ENCODE measurements around the gene PFN3. TPM values are rescaled to one million over a fixed set of nuclear protein-coding genes. Genes with fewer than 3 reads are reported as not detected.

Gene PFN3
- total RNA-seq, 2 experiments from 2014 or later, result not detected

DNA sequence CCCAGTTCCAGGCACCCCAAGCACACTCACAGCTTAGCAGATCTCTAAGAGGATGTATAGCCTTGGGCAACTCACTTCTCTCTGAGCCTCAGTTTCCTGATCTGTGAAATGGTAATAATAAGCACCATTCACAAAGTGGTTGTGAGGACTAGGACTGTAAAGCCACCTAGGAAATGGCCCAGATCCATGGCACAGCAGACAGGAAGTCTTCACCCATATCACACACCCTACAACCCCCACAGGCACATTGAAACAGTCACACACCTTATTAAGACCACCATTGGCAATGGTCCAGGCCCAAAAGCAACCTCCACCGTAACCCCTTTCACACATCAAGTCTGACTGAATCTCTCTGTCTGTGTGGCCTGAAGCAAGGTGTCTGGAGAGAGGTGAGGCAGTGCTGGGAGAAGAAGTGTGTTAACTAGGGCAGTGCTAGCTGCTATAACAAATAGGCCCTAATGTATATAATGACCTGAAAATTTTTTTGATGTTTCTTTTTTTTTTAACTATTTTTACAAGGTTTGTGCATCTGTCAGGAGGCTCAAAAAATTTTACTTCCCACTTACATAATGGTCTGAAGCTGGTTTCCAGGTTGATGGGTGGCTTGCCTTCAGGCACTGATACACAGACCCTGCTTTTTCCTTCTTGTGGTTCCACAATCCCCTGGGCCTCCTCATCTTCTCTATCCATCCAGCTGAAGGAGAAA is 45.1 kb downstream of the PFN3 start:
- DNase-seq (no peak), ATAC-seq (ENCODE audit: poor library complexity) (no peak)
- Histone ChIP-seq H3K4me3 (ENCODE audit: low read length) (no peak overlapping the region), H3K4me1 (ENCODE audit: insufficient read depth, low read length) (peaks cover 74% of the 10 kb centered on the region), H3K27ac (ENCODE audit: low read depth in 1 of 2, low read length in 2 of 2) (no peak overlapping the region), H3K27me3 (ENCODE audit: control insufficient read depth in 1 of 2, insufficient read depth in 2 of 2, low read length in 2 of 2) (no peaks in the 10 kb centered on the region), H3K9me3 (ENCODE audit: control insufficient read depth in 1 of 2, insufficient read depth in 1 of 2, low read length in 2 of 2) (no peaks in the 10 kb centered on the region), H3K36me3 (ENCODE audit: insufficient read depth, low read length) (peaks cover 6% of the 10 kb centered on the region)
- TF ChIP-seq, protein P1, sequence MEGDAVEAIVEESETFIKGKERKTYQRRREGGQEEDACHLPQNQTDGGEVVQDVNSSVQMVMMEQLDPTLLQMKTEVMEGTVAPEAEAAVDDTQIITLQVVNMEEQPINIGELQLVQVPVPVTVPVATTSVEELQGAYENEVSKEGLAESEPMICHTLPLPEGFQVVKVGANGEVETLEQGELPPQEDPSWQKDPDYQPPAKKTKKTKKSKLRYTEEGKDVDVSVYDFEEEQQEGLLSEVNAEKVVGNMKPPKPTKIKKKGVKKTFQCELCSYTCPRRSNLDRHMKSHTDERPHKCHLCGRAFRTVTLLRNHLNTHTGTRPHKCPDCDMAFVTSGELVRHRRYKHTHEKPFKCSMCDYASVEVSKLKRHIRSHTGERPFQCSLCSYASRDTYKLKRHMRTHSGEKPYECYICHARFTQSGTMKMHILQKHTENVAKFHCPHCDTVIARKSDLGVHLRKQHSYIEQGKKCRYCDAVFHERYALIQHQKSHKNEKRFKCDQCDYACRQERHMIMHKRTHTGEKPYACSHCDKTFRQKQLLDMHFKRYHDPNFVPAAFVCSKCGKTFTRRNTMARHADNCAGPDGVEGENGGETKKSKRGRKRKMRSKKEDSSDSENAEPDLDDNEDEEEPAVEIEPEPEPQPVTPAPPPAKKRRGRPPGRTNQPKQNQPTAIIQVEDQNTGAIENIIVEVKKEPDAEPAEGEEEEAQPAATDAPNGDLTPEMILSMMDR (IDR thresholded peaks at IDR 0.05), result no peak
- Mint-ChIP-seq H3K27me3 (no peaks in the 10 kb centered on the region), H3K9me3 (no peaks in the 10 kb centered on the region), H3K4me1 (ENCODE audit: low read depth) (peaks cover 77% of the 10 kb centered on the region), H3K4me3 (peak overlapping the region; percentile 21), H3K27ac (peak overlapping the region; percentile 82), H3K36me3 (ENCODE audit: low read depth) (peaks cover 31% of the 10 kb centered on the region)
- ChIA-PET POLR2A (interaction anchor here (1.3 to 1.6 kb wide), 4 partner anchors 20 to 71 kb away, joined by 3 to 5 read pairs (median 3); partner anchors contain the start of gene GRK6), CTCF (interaction anchor here (0.9 to 5.0 kb wide), 4 partner anchors 14 to 100 kb away, joined by 3 to 31 read pairs (median 4); no protein-coding TSS in a partner anchor)
- intact Hi-C loops (cut with DNase I, micrococcal nuclease), result loop anchor here (5.0 to 10.0 kb wide), 2 partner anchors 43 to 971 kb away; partner anchors contain the start of genes HIGD2A (in 1 of the 2), MXD3 (in 1 of the 2) and NOP16 (in 1 of the 2)

DNA sequence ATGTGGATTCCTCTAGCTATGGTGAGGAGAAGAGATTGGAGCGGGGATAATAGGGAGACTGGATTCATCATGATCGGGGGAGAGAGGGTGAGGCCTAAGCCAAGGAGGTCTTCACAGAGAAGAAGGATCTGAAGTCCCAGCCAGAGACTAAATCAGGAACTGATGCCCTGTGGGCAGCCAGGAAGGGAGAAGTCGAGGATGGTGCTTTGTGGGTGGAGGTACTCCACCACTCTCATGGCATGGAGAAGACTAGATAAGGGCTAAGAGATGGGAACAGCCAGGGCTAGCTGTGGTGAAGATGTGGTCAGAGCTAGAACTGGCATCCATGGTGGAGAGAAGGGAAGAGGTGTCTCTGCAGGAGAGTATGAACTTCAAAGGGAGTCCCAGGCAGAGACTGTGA is 45.8 kb downstream of the PFN3 start:
- Histone ChIP-seq H3K27me3 (ENCODE audit: control insufficient read depth in 1 of 2, insufficient read depth in 2 of 2, low read length in 2 of 2) (no peaks in the 10 kb centered on the region), H3K4me1 (ENCODE audit: insufficient read depth, low read length) (peaks cover 74% of the 10 kb centered on the region), H3K4me3 (ENCODE audit: low read length) (no peak overlapping the region), H3K27ac (ENCODE audit: low read depth in 1 of 2, low read length in 2 of 2) (no peak overlapping the region), H3K36me3 (ENCODE audit: insufficient read depth, low read length) (peaks cover 8% of the 10 kb centered on the region), H3K9me3 (ENCODE audit: control insufficient read depth in 1 of 2, insufficient read depth in 1 of 2, low read length in 2 of 2) (no peaks in the 10 kb centered on the region)
- Mint-ChIP-seq H3K27ac (peak overlapping the region; percentile 10), H3K4me3 (peak overlapping the region; percentile 31), H3K36me3 (ENCODE audit: low read depth) (peaks cover 32% of the 10 kb centered on the region), H3K4me1 (ENCODE audit: low read depth) (peaks cover 77% of the 10 kb centered on the region), H3K27me3 (no peaks in the 10 kb centered on the region), H3K9me3 (no peaks in the 10 kb centered on the region)
- TF ChIP-seq, protein P1 (IDR thresholded peaks at IDR 0.05), result no peak
- ChIA-PET CTCF (interaction anchor here (0.9 to 5.0 kb wide), 4 partner anchors 15 to 37 kb away, joined by 3 to 31 read pairs (median 3); no protein-coding TSS in a partner anchor), POLR2A (interaction anchor here (1.4 to 1.6 kb wide), 2 partner anchors 21 to 49 kb away, joined by 3 read pairs; no protein-coding TSS in a partner anchor)
- ATAC-seq (ENCODE audit: poor library complexity) (no peak), DNase-seq (no peak)
- intact Hi-C loops (cut with DNase I, micrococcal nuclease), result loop anchor here (5.0 to 10.0 kb wide), 4 partner anchors 42 to 970 kb away; partner anchors contain the start of genes HIGD2A (in 1 of the 2), MXD3 (in 1 of the 2), NHP2 (in 1 of the 2) and NOP16 (in 1 of the 2)

DNA sequence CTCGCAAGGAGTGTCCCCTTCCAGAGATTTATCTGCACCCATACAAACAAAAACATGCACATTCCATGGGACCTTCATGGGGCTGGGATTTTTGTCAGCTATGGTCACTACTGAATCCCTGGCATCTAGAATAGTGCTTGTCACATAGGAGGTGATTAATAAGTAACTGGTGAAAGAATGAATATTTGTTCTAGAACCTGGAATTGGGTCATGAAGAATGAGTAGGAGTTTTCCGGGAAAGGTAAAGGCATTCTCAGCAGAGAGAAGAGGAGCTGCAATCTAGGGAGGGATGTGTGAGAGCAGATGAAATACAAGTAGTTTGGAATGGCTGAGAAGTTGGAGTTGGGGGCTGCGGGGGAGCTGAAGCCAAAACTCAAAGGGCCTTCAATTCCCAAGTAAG is 46.2 kb downstream of the PFN3 start:
- peak overlapping the region; percentile 10 for H3K27ac Mint-ChIP-seq
- DNase-seq (no peak), ATAC-seq (ENCODE audit: poor library complexity) (no peak)
- H3K27me3 Mint-ChIP-seq, result no peaks in the 10 kb centered on the region
- Histone ChIP-seq H3K4me1 (ENCODE audit: insufficient read depth, low read length) (peaks cover 73% of the 10 kb centered on the region), H3K9me3 (ENCODE audit: control insufficient read depth in 1 of 2, insufficient read depth in 1 of 2, low read length in 2 of 2) (no peaks in the 10 kb centered on the region), H3K4me3 (ENCODE audit: low read length) (no peak overlapping the region), H3K27me3 (ENCODE audit: control insufficient read depth in 1 of 2, insufficient read depth in 2 of 2, low read length in 2 of 2) (no peaks in the 10 kb centered on the region), H3K36me3 (ENCODE audit: insufficient read depth, low read length) (peaks cover 9% of the 10 kb centered on the region), H3K27ac (ENCODE audit: low read depth in 1 of 2, low read length in 2 of 2) (no peak overlapping the region)
- no peaks in the 10 kb centered on the region for H3K9me3 Mint-ChIP-seq
- H3K36me3 Mint-ChIP-seq (ENCODE audit: low read depth), result peaks cover 34% of the 10 kb centered on the region
- H3K4me3 Mint-ChIP-seq, result peak overlapping the region; percentile 31
- H3K4me1 Mint-ChIP-seq (ENCODE audit: low read depth), result peaks cover 77% of the 10 kb centered on the region
- intact Hi-C loops (cut with DNase I, micrococcal nuclease), result loop anchor here in 1 of 2 experiments (5.0 to 10.0 kb wide), 3 partner anchors 222 to 969 kb away; partner anchors contain the start of genes HIGD2A, NHP2, NOP16 and NSD1
- ChIA-PET CTCF (interaction anchor here (0.9 to 5.0 kb wide), 3 partner anchors 16 to 36 kb away, joined by 3 to 31 read pairs (median 3); no protein-coding TSS in a partner anchor), POLR2A (interaction anchor here (1.6 kb wide), 1 partner anchor 21 kb away, joined by 3 read pairs; no protein-coding TSS in a partner anchor)
- TF ChIP-seq, protein P1 (IDR thresholded peaks at IDR 0.05), result no peak

All from CD4-positive, alpha-beta T cell (primary cell).